Fibroblast of villous mesenchyme (primary cell): ENCODE data around the gene SGK2. TPM values are rescaled to one million over a fixed set of nuclear protein-coding genes. Genes with fewer than 3 reads are reported as not detected.

Experiments used
- DNase-seq: peaks from one replicate; pipeline ENCODE4 v3.0.0-alpha.2; 2010; ENCODE audit warnings: low read depth
- H3K4me3 ChIP-seq: 2 replicates; pipeline ENCODE4 v1.5.1; 2011; ENCODE audit warnings: low read depth, mild to moderate bottlenecking, low read length
- total RNA-seq: library from RNA; depleted of rRNA; stranded (reverse); fragments of >200 nt; gene quantifications from 2 replicates; pipeline ENCODE4 v1.2.3, GENCODE V29; 2012
- TF ChIP-seq, protein P1 (sequence below): IDR thresholded peaks from 2 replicates; pipeline ENCODE4 v1.5.1; 2012; ENCODE audit warnings: low read depth, mild to moderate bottlenecking, low read length; ENCODE audit not compliant: insufficient read depth

SGK2 gene
- under 0.01 and 0.64 TPM in 2 replicates for total RNA-seq

GRCh38 chr20:43558412-43559146, at the start of gene SGK2:
Gene SGK2 (plus strand): TSS chr20:43559027. CDS start chr20:43566496, 7,469 bp downstream.
- H3K4me3 ChIP-seq: no peak within 1 kb of the TSS
- TF ChIP-seq, protein P1, sequence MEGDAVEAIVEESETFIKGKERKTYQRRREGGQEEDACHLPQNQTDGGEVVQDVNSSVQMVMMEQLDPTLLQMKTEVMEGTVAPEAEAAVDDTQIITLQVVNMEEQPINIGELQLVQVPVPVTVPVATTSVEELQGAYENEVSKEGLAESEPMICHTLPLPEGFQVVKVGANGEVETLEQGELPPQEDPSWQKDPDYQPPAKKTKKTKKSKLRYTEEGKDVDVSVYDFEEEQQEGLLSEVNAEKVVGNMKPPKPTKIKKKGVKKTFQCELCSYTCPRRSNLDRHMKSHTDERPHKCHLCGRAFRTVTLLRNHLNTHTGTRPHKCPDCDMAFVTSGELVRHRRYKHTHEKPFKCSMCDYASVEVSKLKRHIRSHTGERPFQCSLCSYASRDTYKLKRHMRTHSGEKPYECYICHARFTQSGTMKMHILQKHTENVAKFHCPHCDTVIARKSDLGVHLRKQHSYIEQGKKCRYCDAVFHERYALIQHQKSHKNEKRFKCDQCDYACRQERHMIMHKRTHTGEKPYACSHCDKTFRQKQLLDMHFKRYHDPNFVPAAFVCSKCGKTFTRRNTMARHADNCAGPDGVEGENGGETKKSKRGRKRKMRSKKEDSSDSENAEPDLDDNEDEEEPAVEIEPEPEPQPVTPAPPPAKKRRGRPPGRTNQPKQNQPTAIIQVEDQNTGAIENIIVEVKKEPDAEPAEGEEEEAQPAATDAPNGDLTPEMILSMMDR: no peak
- no peak for DNase-seq

DNA sequence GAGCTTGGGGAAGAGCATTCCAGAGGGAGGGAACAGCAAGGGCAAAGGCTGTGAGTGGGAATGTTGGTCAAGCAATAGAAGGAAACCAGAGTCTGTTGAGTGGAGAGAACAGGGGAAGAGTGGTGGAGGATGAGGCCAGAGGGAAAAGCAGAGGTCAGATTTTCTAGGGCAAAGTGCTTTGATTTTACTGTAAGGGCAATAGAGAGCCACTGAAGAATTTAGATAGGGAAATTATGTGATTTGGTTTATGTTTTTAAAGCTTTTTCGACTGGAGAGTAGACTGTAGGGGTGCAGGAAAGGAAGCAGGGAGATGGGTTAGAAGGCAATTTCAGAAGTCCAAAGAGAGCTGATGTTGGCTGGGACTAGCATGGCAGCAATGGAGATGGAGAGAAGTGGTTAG, 46.9 kb upstream of the SGK2 start:
- TF ChIP-seq, protein P1: no peak
- no peak for DNase-seq
- H3K4me3 ChIP-seq: no peak overlapping the region

GRCh38 chr20:43513372-43513930, 45.4 kb upstream of the SGK2 start:
- TF ChIP-seq, protein P1: no peak
- H3K4me3 ChIP-seq: peak overlapping the region; percentile 52
- DNase-seq: no peak

- H3K4me3 ChIP-seq: peak overlapping the region; percentile 65
- peak; percentile 99 for DNase-seq
- TF ChIP-seq, protein P1: peak; percentile 38
These were observed 44.7 kb upstream of the SGK2 start for GRCh38 chr20:43513931-43514647.

- no peak for DNase-seq
- peak overlapping the region; percentile 65 for H3K4me3 ChIP-seq
- TF ChIP-seq, protein P1: no peak
These were observed 44.2 kb upstream of the SGK2 start for GRCh38 chr20:43514648-43514999.

DNA sequence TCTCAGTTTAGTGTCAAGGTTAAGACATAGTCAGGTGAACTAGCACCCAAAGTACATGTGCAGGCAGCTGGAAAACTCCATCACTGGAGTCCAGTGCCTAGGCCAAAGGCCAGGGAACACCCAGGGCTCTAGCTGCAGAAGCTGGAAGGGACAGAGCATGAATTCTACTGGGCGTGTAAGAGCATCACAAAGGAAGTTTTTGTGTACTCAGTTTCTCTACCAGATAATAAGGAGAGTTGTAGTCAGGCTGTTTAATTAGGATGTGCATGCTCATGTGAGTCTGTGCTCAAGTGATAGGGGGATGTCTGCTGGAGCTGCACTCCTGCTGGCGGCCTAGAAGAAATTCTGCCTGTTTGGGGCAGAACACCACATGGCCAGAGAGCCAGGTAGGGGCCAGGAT, 43.2 kb upstream of the SGK2 start:
- TF ChIP-seq, protein P1: no peak
- no peak overlapping the region for H3K4me3 ChIP-seq
- no peak for DNase-seq
